ENCODE data around the gene SUPT5H. TPM values are rescaled to one million over a fixed set of nuclear protein-coding genes. Genes with fewer than 3 reads are reported as not detected.

SUPT5H gene
- total and polyA plus RNA-seq, 2 of the 4 experiments (the other 2 are of a cell fraction): 75.3 to 116 TPM

- H3K9me3 ChIP-seq (ENCODE audit: control insufficient read depth, insufficient read depth, low read length): no peaks in the 10 kb centered on the region
- ATAC-seq (ENCODE audit: low read depth) (no peak), DNase-seq (no peak)
- H3K4me1 ChIP-seq (ENCODE audit: control insufficient read depth, insufficient read depth, low read length): peaks cover 19% of the 10 kb centered on the region
- POLR2A ChIA-PET (ENCODE audit: unreplicated experiment): interaction anchor here (1.1 kb wide), 1 partner anchor 18 kb away, joined by 4 read pairs; no protein-coding TSS in a partner anchor
- H2BK15ac ChIP-seq (ENCODE audit: low read depth, low read length): no peak overlapping the region
- no peak overlapping the region for H3K9ac ChIP-seq (ENCODE audit: low read depth, low read length)
- peak overlapping the region; percentile 21; the same call in 1 of the 2 replicates for H3K18ac ChIP-seq (ENCODE audit: low read depth, low read length)
- no peak overlapping the region for H4K91ac ChIP-seq (ENCODE audit: insufficient read depth, low read depth, low read length)
- peaks cover 35% of the 10 kb centered on the region for H3K36me3 ChIP-seq (ENCODE audit: control insufficient read depth, insufficient read depth, low read length)
- H2AK9ac ChIP-seq (replicated peaks; ENCODE audit: low read depth, low read length, poor library complexity): no peak overlapping the region
- peak overlapping the region; percentile 28; the same call in 1 of the 2 replicates for H3K4ac ChIP-seq (ENCODE audit: low read depth, low read length)
- H3K9me1 ChIP-seq (ENCODE audit: insufficient read depth, low read length): peaks cover 14% of the 10 kb centered on the region
- in situ Hi-C loops (cut with MboI; ENCODE audit: low sequenced_read_pairs): loop anchor here (25.0 kb wide), 1 partner anchor 410 kb away; the partner anchor contains the start of genes DYRK1B and FBL
- intact Hi-C loops (cut with micrococcal nuclease): loop anchor here (1.0 kb wide), 1 partner anchor 15 kb away; the partner anchor contains the start of gene PLEKHG2
- no peak overlapping the region for H3K4me2 ChIP-seq (ENCODE audit: low read depth, low read length)
- H2AK5ac ChIP-seq (ENCODE audit: low read depth, low read length): peak overlapping the region; percentile 90
- CTCF ChIA-PET: interaction anchor here (1.2 kb wide), 1 partner anchor 16 kb away, joined by 5 read pairs; the partner anchor contains the start of gene PLEKHG2
- H3K56ac ChIP-seq (ENCODE audit: extremely low read depth, insufficient read depth, low read length): no peak overlapping the region
- H3K79me1 ChIP-seq (ENCODE audit: low read depth in 1 of 2, low read length in 2 of 2): peaks cover 5 to 54% of the 10 kb centered on the region in 2 experiments; a peak in 3 of 4 replicates
- peak overlapping the region; percentile 8; the same call in 1 of the 2 replicates for H3K14ac ChIP-seq (replicated peaks; ENCODE audit: low read depth, low read length)
- dilution Hi-C loops (cut with HindIII; ENCODE audit: low sequenced_read_pairs, unreplicated experiment): no loop called here
- no peak for TF ChIP-seq BHLHE40 (IDR thresholded peaks at IDR 0.05; ENCODE audit: low read depth, low read length)
- TF ChIP-seq RAD21 (IDR thresholded peaks at IDR 0.05; ENCODE audit: low read length): no peak
- TF ChIP-seq POLR2A (IDR thresholded peaks at IDR 0.05; ENCODE audit: low read depth, low read length): peak; percentile 23; the same call in 1 of the 2 replicates
- no peak for TF ChIP-seq FOS (IDR thresholded peaks at IDR 0.05; ENCODE audit: low read depth, low read length)
- TF ChIP-seq CEBPB (IDR thresholded peaks at IDR 0.05; ENCODE audit: low read depth, low read length): 0 out of 2 replicates have a peak, but pooled peaks have one; percentile 13
- TF ChIP-seq MAFK (IDR thresholded peaks at IDR 0.05; ENCODE audit: low read depth, low read length): no peak
- TF ChIP-seq MXI1 (IDR thresholded peaks at IDR 0.05; ENCODE audit: borderline replicate concordance, low read depth, low read length): no peak
- no peak overlapping the region for H3K4me3 ChIP-seq (ENCODE audit: insufficient read depth, low read depth, low read length)
- no peaks in the 10 kb centered on the region for H3K27me3 ChIP-seq (ENCODE audit: control insufficient read depth, insufficient read depth, low read length)
- H2BK120ac ChIP-seq (ENCODE audit: low read depth, low read length): peak overlapping the region; percentile 69; the same call in 1 of the 2 replicates
- peaks cover 20% of the 10 kb centered on the region for H4K20me1 ChIP-seq (ENCODE audit: insufficient read depth, low read length)
- H3K23ac ChIP-seq (ENCODE audit: low read depth, low read length): peak overlapping the region; percentile 29; the same call in 1 of the 2 replicates
- peak overlapping the region; percentile 77 for H4K5ac ChIP-seq (ENCODE audit: low read depth, low read length)
- no peak overlapping the region; the same call in 1 of the 2 replicates for H2BK20ac ChIP-seq (ENCODE audit: low read depth, low read length)
- H2BK5ac ChIP-seq (ENCODE audit: low read depth, low read length, poor library complexity, severe bottlenecking): peak overlapping the region; percentile 67
- BruUV-seq (replicated peaks): no TSS peak
- no peak overlapping the region for H2AFZ ChIP-seq (replicated peaks; ENCODE audit: low read length, poor library complexity)
- 92% methylated on average over 4 of the region's 11 CpGs; no CpG with 5 or more reads in 1 of the 2 experiments for WGBS, 2 experiments (ENCODE audit: extremely low coverage in 2 of 2, insufficient read length in 1 of 2)
- peak overlapping the region; percentile 8 to 24; a peak in 1 of 4 replicates for H4K8ac ChIP-seq (ENCODE audit: low read depth in 2 of 2, low read length in 2 of 2)
- peak overlapping the region; percentile 69; the same call in 1 of the 2 replicates for H3K27ac ChIP-seq (ENCODE audit: insufficient read depth, low read length)
Observed at GRCh38 chr19:39427707-39428106, 17.7 kb upstream of the SUPT5H start.
